ENCODE data around the gene SYF2. TPM values are rescaled to one million over a fixed set of nuclear protein-coding genes. Genes with fewer than 3 reads are reported as not detected.

The SYF2 gene
- total RNA-seq, 2 experiments from 2014 or later = 29.9 to 36.5 TPM

DNA sequence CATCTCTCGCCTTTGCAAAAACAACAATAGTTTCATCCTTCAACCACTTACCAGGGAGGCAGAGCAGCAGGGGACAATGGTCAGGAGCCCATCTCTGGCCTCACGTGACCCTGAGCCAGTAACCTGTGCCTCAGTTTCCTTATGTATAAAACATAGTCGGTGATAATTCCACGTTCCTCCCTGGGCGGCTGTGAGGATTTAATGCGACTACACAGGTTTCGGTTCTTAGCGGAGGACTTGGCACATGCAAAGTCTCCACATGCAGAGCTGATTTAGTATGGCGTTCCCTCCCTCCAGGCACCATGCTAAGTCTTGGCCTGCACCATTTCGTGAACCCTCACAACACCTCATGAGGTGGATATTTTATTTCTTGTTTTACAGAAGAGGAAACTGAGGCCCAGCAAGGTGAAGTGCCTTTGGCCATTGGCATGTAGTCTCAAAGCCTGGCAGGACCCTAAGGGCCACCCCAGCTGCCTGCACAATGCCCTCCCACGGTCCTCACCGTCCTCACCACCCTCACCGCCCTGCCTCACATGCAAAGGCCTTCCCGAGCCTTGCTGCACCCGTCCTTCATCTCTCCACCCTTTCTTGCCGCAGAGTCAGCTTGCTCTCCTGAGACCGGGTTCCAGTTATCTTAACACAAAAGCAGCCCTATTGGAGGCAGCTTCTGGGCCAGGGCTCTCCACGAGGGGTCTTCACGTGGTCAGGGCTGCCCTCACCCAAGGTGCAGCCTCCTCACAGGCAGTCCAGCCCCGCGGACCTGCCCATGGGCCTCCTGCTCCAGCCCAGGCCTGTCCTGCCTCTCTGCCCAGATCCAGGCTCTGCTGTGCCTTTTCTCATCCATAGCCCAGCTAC, 48.9 kb downstream of the SYF2 start:
- H3K36me3 ChIP-seq (ENCODE audit: insufficient read depth, low read length) = no peaks in the 10 kb centered on the region
- no peaks in the 10 kb centered on the region for H3K9me3 ChIP-seq (ENCODE audit: low read length)
- no TSS peak for BruUV-seq (replicated peaks)
- no peaks in the 10 kb centered on the region for H3K9me2 ChIP-seq (ENCODE audit: insufficient read depth, low read length)
- DNase-seq (ENCODE audit: low spot score) = no peak
- TF ChIP-seq CTCF (conservative IDR thresholded peaks at IDR 0.05; ENCODE audit: low read length) = no peak
- H3K4me1 ChIP-seq (ENCODE audit: insufficient read depth, low read length, poor library complexity, severe bottlenecking) = no peaks in the 10 kb centered on the region
- POLR2A ChIA-PET = no interaction called here
- H3K79me2 ChIP-seq (ENCODE audit: insufficient read depth, low read depth, low read length) = no peaks in the 10 kb centered on the region
- no peak overlapping the region for H3K4me3 ChIP-seq (ENCODE audit: low read depth, low read length, poor library complexity, severe bottlenecking)
- CTCF ChIA-PET (ENCODE audit: unreplicated experiment) = no interaction called here
- intact Hi-C loops (cut with micrococcal nuclease; ENCODE audit: unreplicated experiment) = no loop called here
- H4K20me1 ChIP-seq (ENCODE audit: insufficient read depth, low read length) = no peaks in the 10 kb centered on the region
- H3K27ac ChIP-seq (ENCODE audit: low read depth, low read length, poor library complexity, severe bottlenecking) = no peak overlapping the region
- no peak overlapping the region for H2AFZ ChIP-seq (ENCODE audit: low read length)
- no peak overlapping the region for H3K4me2 ChIP-seq (ENCODE audit: low read length)

DNA sequence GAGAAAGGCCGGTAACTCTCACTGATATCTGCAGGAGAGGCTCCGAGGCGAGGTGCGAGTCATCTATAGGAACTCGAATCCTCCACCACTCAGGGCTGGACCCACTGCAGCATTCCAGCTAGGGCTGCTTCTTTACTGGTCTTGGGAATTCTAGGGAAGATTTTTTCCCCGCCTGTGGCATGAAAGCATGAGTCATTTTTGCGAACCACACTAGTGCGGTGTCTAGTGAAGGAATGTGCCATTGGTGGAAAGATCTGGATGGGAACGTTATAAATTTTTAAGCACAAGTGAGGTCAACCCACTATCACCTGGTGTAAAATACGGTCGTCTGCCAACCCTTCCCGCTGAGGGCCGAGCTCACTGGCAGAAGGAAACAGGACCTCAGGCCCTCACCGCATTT, 49.7 kb downstream of the SYF2 start:
- H3K27ac ChIP-seq (ENCODE audit: low read depth, low read length, poor library complexity, severe bottlenecking) = no peak overlapping the region
- intact Hi-C loops (cut with micrococcal nuclease; ENCODE audit: unreplicated experiment) = no loop called here
- no peaks in the 10 kb centered on the region for H3K9me3 ChIP-seq (ENCODE audit: low read length)
- H3K79me2 ChIP-seq (ENCODE audit: insufficient read depth, low read depth, low read length) = no peaks in the 10 kb centered on the region
- H2AFZ ChIP-seq (ENCODE audit: low read length) = no peak overlapping the region
- DNase-seq (ENCODE audit: low spot score) = no peak
- H3K4me2 ChIP-seq (ENCODE audit: low read length) = no peak overlapping the region
- H3K9me2 ChIP-seq (ENCODE audit: insufficient read depth, low read length) = no peaks in the 10 kb centered on the region
- no peaks in the 10 kb centered on the region for H4K20me1 ChIP-seq (ENCODE audit: insufficient read depth, low read length)
- H3K36me3 ChIP-seq (ENCODE audit: insufficient read depth, low read length) = no peaks in the 10 kb centered on the region
- BruUV-seq (replicated peaks) = no TSS peak
- POLR2A ChIA-PET = no interaction called here
- TF ChIP-seq CTCF (conservative IDR thresholded peaks at IDR 0.05; ENCODE audit: low read length) = no peak
- no peak for TF ChIP-seq EZH2phosphoT487 (IDR thresholded peaks at IDR 0.05; ENCODE audit: borderline replicate concordance, low read depth, low read length)
- no peaks in the 10 kb centered on the region for H3K4me1 ChIP-seq (ENCODE audit: insufficient read depth, low read length, poor library complexity, severe bottlenecking)
- CTCF ChIA-PET (ENCODE audit: unreplicated experiment) = no interaction called here
- H3K4me3 ChIP-seq (ENCODE audit: low read depth, low read length, poor library complexity, severe bottlenecking) = no peak overlapping the region

- Histone ChIP-seq H4K20me1 (ENCODE audit: insufficient read depth, low read length) (no peaks in the 10 kb centered on the region), H3K4me2 (ENCODE audit: low read length) (no peak overlapping the region), H3K79me2 (ENCODE audit: insufficient read depth, low read depth, low read length) (no peaks in the 10 kb centered on the region), H3K4me3 (ENCODE audit: low read depth, low read length, poor library complexity, severe bottlenecking) (no peak overlapping the region), H3K9me2 (ENCODE audit: insufficient read depth, low read length) (no peaks in the 10 kb centered on the region), H3K9me3 (ENCODE audit: low read length) (no peaks in the 10 kb centered on the region), H3K27ac (ENCODE audit: low read depth, low read length, poor library complexity, severe bottlenecking) (no peak overlapping the region), H3K4me1 (ENCODE audit: insufficient read depth, low read length, poor library complexity, severe bottlenecking) (no peaks in the 10 kb centered on the region), H2AFZ (ENCODE audit: low read length) (no peak overlapping the region), H3K36me3 (ENCODE audit: insufficient read depth, low read length) (no peaks in the 10 kb centered on the region)
- intact Hi-C loops (cut with micrococcal nuclease; ENCODE audit: unreplicated experiment) = no loop called here
- no peak for DNase-seq (ENCODE audit: low spot score)
- no TSS peak for BruUV-seq (replicated peaks)
- TF ChIP-seq CTCF (conservative IDR thresholded peaks at IDR 0.05; ENCODE audit: low read length) (no peak), EZH2phosphoT487 (IDR thresholded peaks at IDR 0.05; ENCODE audit: borderline replicate concordance, low read depth, low read length) (no peak)
- POLR2A ChIA-PET = no interaction called here
- CTCF ChIA-PET (ENCODE audit: unreplicated experiment) = no interaction called here
Measured at GRCh38 chr1:25180996-25181395, 51.3 kb downstream of the SYF2 start.
